Measurements from ENCODE around the gene CT45A5. TPM values are rescaled to one million over a fixed set of nuclear protein-coding genes. Genes with fewer than 3 reads are reported as not detected.

CT45A5 gene
- not detected in 2 replicates for total RNA-seq

GRCh38 chrX:135785403-135785802 lies at the start of gene CT45A5:
Gene CT45A5 (minus strand): TSS chrX:135785503. CDS start chrX:135781729, 3,774 bp downstream.

GRCh38 chrX:135819912-135820311 lies 34.6 kb upstream of the CT45A5 start, which contains the start of gene CT45A2:
Gene CT45A2 (minus strand): TSS chrX:135820012. CDS start chrX:135816265, 3,747 bp downstream.

GRCh38 chrX:135802687-135803086 lies 17.4 kb upstream of the CT45A5 start, which contains the start of gene CT45A6:
Gene CT45A6 (minus strand): TSS chrX:135802787. CDS start chrX:135798993, 3,794 bp downstream.

GRCh38 chrX:135768091-135768490 lies 17.2 kb downstream of the CT45A5 start, which contains the start of gene CT45A3:
Gene CT45A3 (minus strand): TSS chrX:135768191. CDS start chrX:135764444, 3,747 bp downstream.

Other genes starting within 250 kb of the CT45A5 start
- not detected in 2 replicates for gene CT45A1, start 71.9 kb downstream of the CT45A5 start, total RNA-seq
- gene CT45A3, start 17.3 kb downstream of the CT45A5 start, total RNA-seq: not detected in 2 replicates
- not detected in 2 replicates for gene CT45A6, start 17.3 kb upstream of the CT45A5 start, total RNA-seq
- gene CT45A2, start 34.5 kb upstream of the CT45A5 start, total RNA-seq: not detected in 2 replicates
- gene CT45A7, start 51.8 kb upstream of the CT45A5 start, total RNA-seq: not detected in 2 replicates
- gene CT45A8, start 69.0 kb upstream of the CT45A5 start, total RNA-seq: not detected in 2 replicates
- gene CT45A9, start 86.3 kb upstream of the CT45A5 start, total RNA-seq: not detected in 2 replicates
- not detected in 2 replicates for gene CT45A10, start 107.9 kb upstream of the CT45A5 start, total RNA-seq
- gene SAGE1, start 108.2 kb upstream of the CT45A5 start, total RNA-seq: not detected in 2 replicates
- 14.1 and 21.1 TPM in 2 replicates for gene MMGT1, start 188.5 kb upstream of the CT45A5 start, total RNA-seq
- 16.9 and 21.9 TPM in 2 replicates for gene SLC9A6, start 199.9 kb upstream of the CT45A5 start, total RNA-seq

Data from placental epithelial cell (primary cell).